H9 (cell line): ENCODE results near the gene HOXD4. TPM values are rescaled to one million over a fixed set of nuclear protein-coding genes. Genes with fewer than 3 reads are reported as not detected.

Experiments used
- DNase-seq: peaks from one replicate; pipeline ENCODE4 v3.0.0-alpha.2; 2017
- H2AFZ ChIP-seq: one replicate; pipeline ENCODE4 v1.6.1; 2013; ENCODE audit warnings: mild to moderate bottlenecking, low read length, control low read depth, moderate library complexity
- H2AK5ac ChIP-seq: 2 replicates; pipeline ENCODE4 v1.6.1; 2013; ENCODE audit warnings: low read length, control low read depth, mixed read lengths; ENCODE audit not compliant: insufficient read length
- H2BK120ac ChIP-seq: one replicate; pipeline ENCODE4 v1.6.1; 2013; ENCODE audit warnings: low read depth, mild to moderate bottlenecking, low read length, control low read depth, inconsistent platforms; ENCODE audit not compliant: poor library complexity, severe bottlenecking
- H2BK12ac ChIP-seq: 2 replicates; pipeline ENCODE4 v1.6.1; 2013; ENCODE audit warnings: low read length, control low read depth, mixed read lengths, low read depth; ENCODE audit not compliant: insufficient read length
- H2BK15ac ChIP-seq: 2 replicates; pipeline ENCODE4 v1.6.1; 2013; ENCODE audit warnings: low read depth, low read length, control low read depth
- H2BK20ac ChIP-seq: one replicate; pipeline ENCODE4 v1.6.1; 2013; ENCODE audit warnings: low read depth, mild to moderate bottlenecking, low read length, control low read depth, inconsistent platforms; ENCODE audit not compliant: poor library complexity, severe bottlenecking
- H2BK5ac ChIP-seq: 2 replicates; pipeline ENCODE4 v1.6.1; 2013; ENCODE audit warnings: low read length, control low read depth, mixed read lengths; ENCODE audit not compliant: insufficient read length
- H3K14ac ChIP-seq: 2 replicates; pipeline ENCODE4 v1.6.1; 2013; ENCODE audit warnings: low read length, control low read depth; ENCODE audit not compliant: insufficient read depth
- H3K18ac ChIP-seq: 2 replicates; pipeline ENCODE4 v1.6.1; 2013; ENCODE audit warnings: low read depth, mild to moderate bottlenecking, mixed read lengths, low read length, control low read depth; ENCODE audit not compliant: insufficient read length
- H3K23ac ChIP-seq: 2 replicates; pipeline ENCODE4 v1.6.1; 2013; ENCODE audit warnings: low read length, control low read depth, mixed read lengths, low read depth; ENCODE audit not compliant: insufficient read length
- H3K23me2 ChIP-seq: 2 replicates; pipeline ENCODE4 v1.6.1; 2013; ENCODE audit warnings: low read depth, mild to moderate bottlenecking, mixed read lengths, low read length, control low read depth; ENCODE audit not compliant: insufficient read length, poor library complexity, severe bottlenecking
- H3K27ac ChIP-seq: 2 replicates; pipeline ENCODE4 v1.5.1; 2013; ENCODE audit warnings: low read length, control low read depth, mixed read lengths, low read depth; ENCODE audit not compliant: insufficient read length
- H3K27me3 ChIP-seq: 2 replicates; pipeline ENCODE4 v1.6.1; 2013; ENCODE audit warnings: low read length, control low read depth, inconsistent platforms; ENCODE audit not compliant: insufficient read depth
- H3K4ac ChIP-seq: 2 replicates; pipeline ENCODE4 v1.6.1; 2013; ENCODE audit warnings: low read depth, mild to moderate bottlenecking, control low read depth, inconsistent platforms, low read length, moderate library complexity
- H3K4me1 ChIP-seq: 2 replicates; pipeline ENCODE4 v1.6.1; 2013; ENCODE audit warnings: low read length, control low read depth, inconsistent platforms; ENCODE audit not compliant: insufficient read depth
- H3K4me2 ChIP-seq: 2 replicates; pipeline ENCODE4 v1.6.1; 2013; ENCODE audit warnings: low read length, control low read depth, mixed read lengths; ENCODE audit not compliant: insufficient read length, insufficient read depth
- H3K56ac ChIP-seq: 2 replicates; pipeline ENCODE4 v1.6.1; 2013; ENCODE audit warnings: low read depth, mild to moderate bottlenecking, mixed read lengths, low read length, control low read depth; ENCODE audit not compliant: insufficient read length
- H3K79me1 ChIP-seq: 2 replicates; pipeline ENCODE4 v1.6.1; 2013; ENCODE audit warnings: low read depth, mild to moderate bottlenecking, moderate library complexity, low read length, control low read depth, inconsistent platforms; ENCODE audit not compliant: insufficient read depth, poor library complexity, severe bottlenecking
- H3K79me2 ChIP-seq: 2 replicates; pipeline ENCODE4 v1.6.1; 2013; ENCODE audit warnings: low read length, control low read depth, inconsistent platforms; ENCODE audit not compliant: insufficient read depth
- H3K9ac ChIP-seq: 2 replicates; pipeline ENCODE4 v1.6.1; 2013; ENCODE audit warnings: low read length, control low read depth, mixed read lengths; ENCODE audit not compliant: insufficient read length; ENCODE audit errors: extremely low read depth
- H3K9me3 ChIP-seq: one replicate; pipeline ENCODE4 v1.6.1; 2013; ENCODE audit warnings: low read depth, low read length, inconsistent platforms; ENCODE audit not compliant: control insufficient read depth
- H3T11ph ChIP-seq: one replicate; pipeline ENCODE4 v1.6.1; 2013; ENCODE audit warnings: mild to moderate bottlenecking, low read length, control low read depth, inconsistent platforms
- H4K20me1 ChIP-seq: one replicate; pipeline ENCODE4 v1.6.1; 2013; ENCODE audit not compliant: control insufficient read depth, insufficient read length, insufficient read depth
- H4K5ac ChIP-seq: 2 replicates; pipeline ENCODE4 v1.6.1; 2013; ENCODE audit warnings: low read depth, mild to moderate bottlenecking, mixed read lengths, low read length, control low read depth; ENCODE audit not compliant: insufficient read length
- H4K8ac ChIP-seq: replicated peaks from 2 replicates; pipeline ENCODE4 v1.6.1; 2013; ENCODE audit warnings: low read length, control low read depth, mixed read lengths, low read depth; ENCODE audit not compliant: insufficient read length
- H4K91ac ChIP-seq: 2 replicates; pipeline ENCODE4 v1.6.1; 2013; ENCODE audit warnings: low read depth, mild to moderate bottlenecking, moderate library complexity, mixed read lengths, low read length, control low read depth; ENCODE audit not compliant: insufficient read length
- H3K27ac Mint-ChIP-seq, 3 experiments: 2 replicates in 2 of 3; 3 replicates in 1 of 3; pipeline ENCODE4 v1.8.0; 2020 to 2021; ENCODE audit warnings: mixed read lengths in 3 of 3, mild to moderate bottlenecking in 1 of 3, moderate library complexity in 1 of 3
- H3K27me3 Mint-ChIP-seq: 2 replicates; pipeline ENCODE4 v1.8.0; 2021; ENCODE audit warnings: low read depth, mild to moderate bottlenecking, moderate library complexity, mixed read lengths
- H3K36me3 Mint-ChIP-seq, 3 experiments: 2 replicates in 2 of 3; 3 replicates in 1 of 3; pipeline ENCODE4 v1.8.0; 2020 to 2021; ENCODE audit warnings: low read depth in 3 of 3, mixed read lengths in 3 of 3; ENCODE audit not compliant: insufficient read depth in 1 of 3
- H3K4me1 Mint-ChIP-seq, 2 experiments: 2 replicates each; pipeline ENCODE4 v1.8.0; 2020; ENCODE audit warnings: mixed read lengths in 2 of 2
- H3K4me3 Mint-ChIP-seq, 2 experiments: 2 replicates in 1 of 2; 3 replicates in 1 of 2; pipeline ENCODE4 v1.8.0; 2020 to 2021; ENCODE audit warnings: mild to moderate bottlenecking in 2 of 2, mixed read lengths in 2 of 2, moderate library complexity in 1 of 2
- H3K9me3 Mint-ChIP-seq, 2 experiments: 2 replicates in 1 of 2; 3 replicates in 1 of 2; pipeline ENCODE4 v1.8.0; 2020; ENCODE audit warnings: mild to moderate bottlenecking in 2 of 2, mixed read lengths in 2 of 2, moderate library complexity in 1 of 2
- CTCF ChIP-seq: fragments of 200-600 bp; sonication (generic); conservative IDR thresholded peaks from 3 replicates; pipeline ENCODE4 v1.8.0; 2021; ENCODE audit warnings: antibody characterized with exemption, mild to moderate bottlenecking
- WGBS: extraction: QIAGEN DNeasy Blood & Tissue Kit; methylation state at CpG from one replicate; pipeline ENCODE4 v1.1.7; 2013; ENCODE audit warnings: missing lambda C conversion rate, low lambda C conversion rate, mixed read lengths; ENCODE audit not compliant: insufficient read length; ENCODE audit errors: extremely low coverage; 5-methylcytosine and 5-hydroxymethylcytosine counted together
- total RNA-seq: library from RNA; stranded (reverse); gene quantifications from 2 replicates; pipeline ENCODE4 v1.2.1, GENCODE V29; 2021

HOXD4 gene
- total RNA-seq, 1 experiment from 2014 or later, result not detected

DNA sequence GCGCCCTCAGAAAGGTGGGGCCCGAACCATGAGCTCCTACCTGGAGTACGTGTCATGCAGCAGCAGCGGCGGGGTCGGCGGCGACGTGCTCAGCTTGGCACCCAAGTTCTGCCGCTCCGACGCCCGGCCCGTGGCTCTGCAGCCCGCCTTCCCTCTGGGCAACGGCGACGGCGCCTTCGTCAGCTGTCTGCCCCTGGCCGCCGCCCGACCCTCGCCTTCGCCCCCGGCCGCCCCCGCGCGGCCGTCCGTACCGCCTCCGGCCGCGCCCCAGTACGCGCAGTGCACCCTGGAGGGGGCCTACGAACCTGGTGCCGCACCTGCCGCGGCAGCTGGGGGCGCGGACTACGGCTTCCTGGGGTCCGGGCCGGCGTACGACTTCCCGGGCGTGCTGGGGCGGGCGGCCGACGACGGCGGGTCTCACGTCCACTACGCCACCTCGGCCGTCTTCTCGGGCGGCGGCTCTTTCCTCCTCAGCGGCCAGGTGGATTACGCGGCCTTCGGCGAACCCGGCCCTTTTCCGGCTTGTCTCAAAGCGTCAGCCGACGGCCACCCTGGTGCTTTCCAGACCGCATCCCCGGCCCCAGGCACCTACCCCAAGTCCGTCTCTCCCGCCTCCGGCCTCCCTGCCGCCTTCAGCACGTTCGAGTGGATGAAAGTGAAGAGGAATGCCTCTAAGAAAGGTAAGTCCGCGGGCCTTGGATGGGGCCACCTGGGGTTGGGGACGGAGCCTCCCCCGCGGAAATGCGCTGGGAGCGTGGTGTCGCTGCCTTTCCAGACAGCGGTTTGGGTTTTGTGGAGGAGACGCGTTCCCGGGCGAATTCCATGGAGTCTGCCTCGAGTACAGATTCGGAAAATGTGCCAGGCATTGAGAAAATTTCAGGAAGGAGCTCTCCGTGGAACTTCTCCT is 37.7 kb downstream of the HOXD4 start:
- H3K23me2 ChIP-seq, result peaks cover 2% of the 10 kb centered on the region
- H3K79me2 ChIP-seq, result no peaks in the 10 kb centered on the region
- H3K23ac ChIP-seq, result no peak overlapping the region
- H3K79me1 ChIP-seq, result no peaks in the 10 kb centered on the region
- H2BK5ac ChIP-seq, result no peak overlapping the region
- Mint-ChIP-seq H3K9me3 (peaks cover 0 to 3% of the 10 kb centered on the region in 2 experiments; a peak in 1 of 5 replicates), H3K4me3 (peak overlapping the region; percentile 34 to 68), H3K27me3 (peaks cover 98% of the 10 kb centered on the region), H3K4me1 (peaks cover 20 to 37% of the 10 kb centered on the region in 2 experiments), H3K27ac (no peak overlapping the region), H3K36me3 (no peaks in the 10 kb centered on the region)
- H3K27me3 ChIP-seq, result peaks cover 76% of the 10 kb centered on the region
- H3K9me3 ChIP-seq, result no peaks in the 10 kb centered on the region
- WGBS, result no CpG with 5 or more reads among the region's 98 CpGs
- TF ChIP-seq CTCF, result no peak
- no peak overlapping the region for H3K18ac ChIP-seq
- no peak overlapping the region for H3K14ac ChIP-seq
- H2AFZ ChIP-seq, result no peak overlapping the region
- no peaks in the 10 kb centered on the region for H4K20me1 ChIP-seq
- no peak overlapping the region for H3T11ph ChIP-seq
- peak overlapping the region; percentile 59 for H3K4me2 ChIP-seq
- no peak overlapping the region for H4K5ac ChIP-seq
- H4K91ac ChIP-seq, result no peak overlapping the region
- H2BK20ac ChIP-seq, result no peak overlapping the region
- H3K9ac ChIP-seq, result no peak overlapping the region
- peak; percentile 54 for DNase-seq
- H3K4ac ChIP-seq, result no peak overlapping the region
- no peak overlapping the region for H3K56ac ChIP-seq
- H3K27ac ChIP-seq, result no peak overlapping the region
- H4K8ac ChIP-seq, result no peak overlapping the region
- H2AK5ac ChIP-seq, result no peak overlapping the region
- no peak overlapping the region for H2BK15ac ChIP-seq
- H3K4me1 ChIP-seq, result peaks cover 3% of the 10 kb centered on the region
- H2BK120ac ChIP-seq, result no peak overlapping the region
- H2BK12ac ChIP-seq, result no peak overlapping the region
